ENCODE measurements around the gene TMEM114.
"Not testable (repeated sequence)": the region's sequence is repeated elsewhere in the genome, so short reads cannot be mapped to it uniquely, and the experiment has no call there.

The TMEM114 gene

GRCh38 chr16:8572063-8572918 lies 18.0 kb downstream of the TMEM114 start:
- no peak for DNase-seq

DNA sequence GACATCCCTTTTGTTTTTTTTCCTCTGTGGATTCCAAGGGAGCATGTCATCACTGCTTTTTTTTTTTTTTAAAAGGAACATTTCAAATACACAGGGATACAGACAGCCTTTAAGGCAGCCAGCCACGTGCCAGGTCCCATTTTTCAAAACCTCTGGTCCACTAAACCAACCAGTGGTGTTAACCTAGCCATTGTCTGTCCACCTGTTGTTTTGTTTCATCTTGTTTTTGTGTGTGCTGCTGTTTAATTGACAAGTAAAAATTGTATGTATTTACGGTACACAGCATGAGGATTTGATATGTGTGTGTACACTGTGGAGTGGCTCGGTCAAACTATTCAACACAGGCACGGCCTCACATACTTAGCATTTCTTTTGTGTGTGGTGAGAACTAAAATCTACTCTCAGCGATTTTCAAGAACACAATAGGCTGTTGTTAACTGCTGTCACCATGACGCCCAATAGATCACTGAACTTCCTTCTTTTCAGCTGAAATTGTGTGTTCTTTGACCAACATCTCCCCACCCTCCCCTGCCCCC lies 19.2 kb downstream of the TMEM114 start:
- DNase-seq, result no peak

GRCh38 chr16:8570393-8570792 lies 19.9 kb downstream of the TMEM114 start:
- DNase-seq, result not testable (repeated sequence)

DNA sequence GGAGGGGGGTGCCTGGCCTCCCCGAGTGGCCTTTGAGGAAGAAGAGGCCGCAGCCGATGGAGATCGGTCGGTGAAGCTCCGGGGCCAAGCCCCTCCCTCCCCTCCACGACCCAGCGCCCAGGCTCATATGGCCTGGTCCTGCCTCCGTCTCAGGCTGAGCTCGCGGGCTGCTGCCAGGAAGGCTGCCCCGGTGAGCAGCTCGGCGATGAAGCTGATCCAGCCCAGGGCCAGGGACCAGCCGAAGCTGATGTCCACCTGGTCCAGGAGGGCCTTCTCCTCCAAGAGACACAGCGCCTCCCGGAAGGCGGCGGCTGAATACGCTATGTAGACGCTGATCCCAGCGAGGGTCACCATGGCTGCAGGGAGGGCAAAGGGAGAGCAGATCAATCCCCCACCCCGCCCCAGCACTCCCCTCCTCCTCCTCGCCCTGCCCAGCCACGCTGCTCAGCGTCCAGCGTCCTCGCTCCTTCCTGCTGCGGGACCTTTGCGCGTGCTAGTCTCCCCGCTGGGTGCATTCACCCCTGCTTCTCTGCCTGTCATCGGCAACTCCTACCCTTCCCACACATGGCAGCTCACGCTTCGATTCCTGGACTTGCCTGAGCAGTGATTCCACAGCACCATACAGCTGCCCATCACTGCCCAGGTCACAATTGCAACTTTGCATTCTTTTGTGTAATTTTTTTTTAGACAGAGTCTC lies 20.5 kb downstream of the TMEM114 start:
- no peak for DNase-seq

- no peak for DNase-seq
Observed at GRCh38 chr16:8568231-8568617, 22.1 kb downstream of the TMEM114 start.

GRCh38 chr16:8567355-8568230 lies 22.7 kb downstream of the TMEM114 start:
- DNase-seq, result no peak

DNA sequence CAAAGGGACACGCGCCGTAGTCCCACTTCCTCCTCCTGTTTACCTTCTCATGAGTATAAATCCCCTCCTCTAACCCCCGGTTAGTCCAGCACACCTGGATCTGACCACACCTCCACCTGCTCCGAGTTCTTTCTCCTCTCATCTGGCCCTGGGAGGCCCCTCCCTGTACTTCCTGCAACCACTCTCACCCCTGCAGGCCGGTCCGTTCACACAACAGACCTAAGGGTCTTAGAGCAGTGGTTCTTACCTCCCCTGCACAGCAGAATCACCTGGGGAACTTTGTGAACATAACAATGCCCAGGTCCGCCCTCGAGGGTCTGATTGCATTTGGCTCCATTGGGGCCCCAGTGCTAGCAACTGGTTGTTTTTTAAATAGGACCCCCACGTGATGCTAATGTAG lies 24.8 kb downstream of the TMEM114 start:
- DNase-seq, result no peak

GRCh38 chr16:8564934-8565345 lies 25.4 kb downstream of the TMEM114 start:
- DNase-seq, result no peak

DNA sequence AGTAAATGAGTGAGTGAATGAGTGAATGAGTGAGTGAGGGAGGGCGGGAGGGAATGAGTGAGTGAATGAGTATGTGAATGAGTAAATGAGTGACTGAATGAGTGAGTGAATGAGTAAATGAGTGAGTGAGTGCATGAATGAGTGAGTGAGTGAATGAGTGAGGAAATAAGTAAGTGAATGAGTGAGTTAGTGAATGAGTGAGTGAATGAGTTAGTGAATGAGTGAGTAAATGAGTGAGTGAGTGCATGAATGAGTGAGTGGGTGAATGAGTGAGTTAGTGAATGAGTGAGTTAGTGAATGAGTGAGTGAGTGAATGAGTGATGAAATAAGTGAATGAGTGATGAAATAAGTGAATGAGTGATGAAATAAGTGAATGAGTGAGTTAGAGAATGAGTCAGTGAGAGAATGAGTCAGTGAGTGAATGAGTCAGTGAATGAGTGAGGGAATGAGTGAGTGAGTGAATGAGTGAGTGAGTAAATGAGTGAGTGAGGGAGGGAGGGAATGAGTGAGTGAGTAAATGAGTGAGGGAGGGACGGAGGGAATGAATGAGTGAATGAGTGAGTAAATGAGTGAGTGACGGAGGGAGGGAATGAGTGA lies 26.3 kb downstream of the TMEM114 start:
- DNase-seq, result not testable (repeated sequence)

- DNase-seq, result no peak
Observed at GRCh38 chr16:8561496-8561895, 28.8 kb downstream of the TMEM114 start.

- DNase-seq, result no peak
Observed at GRCh38 chr16:8555400-8555799, 34.9 kb downstream of the TMEM114 start.

DNA sequence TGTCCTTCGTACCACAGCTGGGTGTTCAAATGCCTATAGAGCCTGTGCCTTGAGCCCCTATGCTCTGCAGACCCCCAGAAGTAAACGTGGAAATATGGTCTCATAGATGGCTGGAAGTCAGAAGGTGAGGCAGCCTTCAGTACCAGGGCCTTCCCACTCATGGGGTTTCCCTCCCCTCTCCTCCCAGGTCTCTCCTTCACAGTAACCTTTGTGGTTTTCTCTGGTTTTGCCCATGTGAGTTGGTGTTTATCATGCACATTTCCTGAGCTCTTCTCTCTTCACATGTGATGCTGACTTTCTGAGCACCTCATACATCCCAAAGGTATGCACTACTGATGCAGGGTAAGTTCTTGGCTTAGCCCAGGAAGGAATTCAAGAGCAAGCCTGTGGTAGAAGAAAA lies 35.4 kb downstream of the TMEM114 start:
- DNase-seq, result no peak

DNA sequence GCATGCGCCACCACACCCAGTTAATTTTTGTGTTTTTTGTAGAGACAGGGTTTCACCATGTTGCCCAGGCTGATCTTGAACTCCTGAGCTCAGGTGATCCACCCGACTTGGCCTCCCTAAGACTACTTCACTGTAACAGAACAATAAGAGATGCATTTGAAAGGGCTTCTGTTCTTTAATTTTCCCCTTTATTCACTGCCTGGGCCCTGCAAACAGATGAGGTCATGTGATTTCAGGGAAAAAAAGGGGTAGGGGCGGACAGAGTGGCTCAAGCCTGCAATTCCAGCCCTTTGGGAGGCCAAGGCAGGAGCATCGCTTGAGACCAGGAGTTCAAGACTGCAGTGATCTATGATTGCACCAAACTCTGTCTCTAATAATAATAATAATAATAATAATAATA lies 36.3 kb downstream of the TMEM114 start:
- no peak for DNase-seq

DNA sequence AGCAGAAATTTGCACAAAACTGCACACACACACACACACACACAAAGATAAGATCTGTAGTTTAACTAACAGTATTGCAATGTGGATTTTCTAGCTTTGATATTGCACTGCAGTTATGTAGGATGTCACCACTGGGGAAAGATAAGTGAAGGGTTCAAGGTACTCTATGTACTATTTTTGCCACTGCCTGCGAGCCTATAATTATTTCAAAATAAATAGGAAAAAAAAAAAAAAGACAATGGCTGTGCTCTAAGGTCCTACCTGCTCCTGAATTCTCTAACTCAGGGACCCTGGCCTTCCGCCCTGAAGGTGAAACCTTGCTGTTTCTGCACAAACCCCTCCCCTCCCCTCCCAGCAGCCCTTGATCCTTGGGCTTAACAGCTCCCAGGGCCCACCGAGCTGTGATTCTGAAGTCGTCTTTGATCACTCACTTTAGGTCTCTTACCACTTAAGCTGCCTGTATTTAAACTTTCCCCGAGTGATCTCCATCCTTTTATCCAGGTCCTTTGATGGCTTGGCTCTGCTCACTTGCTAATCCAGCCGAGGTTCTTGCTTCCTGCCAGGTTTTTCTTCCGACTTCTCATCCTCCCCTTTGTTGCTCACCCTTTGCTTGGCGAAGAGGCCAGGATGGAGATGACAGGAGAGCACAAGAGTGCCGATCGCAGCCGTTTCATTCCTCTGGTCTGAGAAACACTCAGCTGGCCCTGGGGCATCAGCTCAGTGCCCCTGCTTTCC lies 37.7 kb downstream of the TMEM114 start:
- no peak for DNase-seq

DNA sequence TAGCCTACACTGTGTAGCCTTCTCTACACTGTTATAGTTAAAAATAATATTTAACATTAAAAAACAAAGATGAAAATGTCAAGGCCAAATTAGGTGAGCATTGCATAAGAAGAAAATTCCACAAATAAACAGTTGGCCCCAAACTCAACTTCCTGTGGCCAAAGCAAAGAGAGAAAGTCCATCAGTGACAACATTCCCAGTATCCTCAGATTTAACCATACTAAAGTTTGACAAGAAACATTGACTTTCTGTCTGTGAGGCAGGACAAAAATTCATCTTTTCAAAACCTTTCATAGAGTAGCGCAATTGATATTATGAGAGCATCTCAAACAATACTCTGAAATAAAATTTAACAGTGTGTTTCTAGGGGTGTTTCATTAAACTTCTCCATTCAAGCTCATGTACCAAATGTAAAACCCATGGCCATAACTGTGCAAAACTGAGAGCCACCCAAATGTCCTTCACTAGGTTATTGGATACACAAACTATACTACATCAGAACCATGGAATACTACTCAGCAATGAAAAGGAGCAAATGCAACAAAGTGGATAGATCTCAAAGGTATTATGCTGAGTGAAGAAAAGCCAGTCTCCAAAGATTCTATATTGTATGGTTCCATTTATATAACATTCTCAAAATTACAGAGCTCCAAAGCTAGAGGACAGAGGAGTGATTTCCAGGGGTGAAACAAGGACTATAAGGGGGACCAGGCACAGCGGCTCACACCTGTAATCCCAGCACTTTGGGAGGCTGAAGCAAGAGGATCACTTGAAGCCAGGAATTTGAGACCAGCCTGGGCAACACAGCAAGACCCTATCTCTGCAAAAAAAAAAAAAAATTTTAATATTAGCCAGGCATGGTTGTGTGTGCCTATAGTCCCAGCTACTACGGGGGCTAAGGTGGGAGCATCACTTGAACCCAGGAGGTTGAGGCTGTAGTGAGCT lies 38.7 kb downstream of the TMEM114 start:
- no peak for DNase-seq

DNA sequence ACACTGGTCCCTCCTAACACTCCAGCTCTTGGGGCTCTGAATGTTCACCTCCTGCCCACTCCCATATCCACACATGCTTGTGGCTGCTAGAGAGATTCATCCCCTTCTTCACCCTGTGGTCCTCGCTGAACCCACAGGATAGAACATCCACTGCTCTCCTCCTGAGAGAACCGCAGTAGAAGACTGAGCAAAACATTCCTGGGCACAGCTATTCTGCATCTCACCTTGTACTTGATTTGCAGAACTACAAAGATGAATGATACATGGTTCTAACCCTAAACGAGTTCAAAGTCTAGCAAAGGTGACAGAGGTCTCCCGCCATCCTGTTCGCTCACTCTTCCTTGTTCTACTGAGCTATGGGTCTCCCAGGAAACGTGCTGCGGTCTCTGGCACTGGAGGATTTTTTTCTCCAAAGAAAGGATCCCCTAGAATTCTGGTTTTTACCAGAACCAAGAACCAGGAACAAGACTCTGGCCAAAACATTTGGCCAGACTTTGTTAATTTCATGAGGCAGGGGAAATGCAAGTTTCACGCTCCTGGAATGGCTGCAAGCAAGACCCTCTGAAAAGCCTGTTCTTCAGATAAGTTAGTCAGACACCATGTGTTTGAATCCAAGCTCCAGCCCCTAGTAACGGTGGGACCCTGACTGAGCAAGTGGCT lies 39.5 kb downstream of the TMEM114 start:
- no peak for DNase-seq

DNA sequence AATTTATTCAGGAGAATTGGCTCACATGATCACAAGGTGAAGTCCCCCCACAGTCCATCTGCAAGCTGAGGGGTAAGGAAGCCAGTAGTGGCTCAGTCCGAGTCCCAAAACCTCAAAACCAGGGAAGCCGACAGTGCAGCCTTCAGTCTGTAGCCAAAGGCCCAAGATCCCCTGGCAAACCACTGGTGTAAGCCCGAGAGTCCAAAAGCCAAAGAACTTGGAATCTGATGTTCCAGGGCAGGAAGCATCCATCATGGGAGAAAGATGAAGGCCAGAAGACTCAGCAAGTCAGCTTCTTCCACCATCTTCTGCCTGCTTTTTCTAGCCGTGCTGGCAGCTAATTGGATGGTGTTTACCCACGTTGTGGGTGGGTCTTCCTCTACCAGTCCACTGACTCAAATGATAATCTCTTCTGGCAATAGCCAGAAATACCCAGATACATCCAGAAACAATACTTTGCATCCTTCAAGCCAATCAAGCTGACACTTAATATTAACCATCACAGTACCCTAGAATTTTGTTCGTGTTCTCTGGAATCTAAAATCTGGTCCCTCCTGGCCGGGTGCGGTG lies 40.4 kb downstream of the TMEM114 start:
- no peak for DNase-seq

DNA sequence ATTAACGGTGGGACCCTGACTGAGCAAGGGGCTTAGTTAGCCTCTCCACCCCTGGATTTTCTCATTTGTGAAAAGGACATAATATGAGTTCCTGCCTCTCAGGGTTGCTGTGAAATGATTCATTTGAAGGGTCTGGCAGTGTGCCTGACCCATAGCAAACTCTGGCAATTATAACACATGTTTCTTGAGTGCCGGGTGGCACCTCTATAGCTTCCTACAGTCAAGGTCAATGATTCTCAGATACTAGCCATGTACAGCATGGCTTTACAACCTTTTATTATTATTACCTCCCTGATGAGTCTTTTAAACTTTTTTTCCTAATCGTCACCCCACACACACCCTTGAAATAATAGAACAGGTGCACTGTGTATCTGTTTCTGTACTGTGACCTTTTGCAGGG lies 42.1 kb downstream of the TMEM114 start:
- DNase-seq, result no peak

DNA sequence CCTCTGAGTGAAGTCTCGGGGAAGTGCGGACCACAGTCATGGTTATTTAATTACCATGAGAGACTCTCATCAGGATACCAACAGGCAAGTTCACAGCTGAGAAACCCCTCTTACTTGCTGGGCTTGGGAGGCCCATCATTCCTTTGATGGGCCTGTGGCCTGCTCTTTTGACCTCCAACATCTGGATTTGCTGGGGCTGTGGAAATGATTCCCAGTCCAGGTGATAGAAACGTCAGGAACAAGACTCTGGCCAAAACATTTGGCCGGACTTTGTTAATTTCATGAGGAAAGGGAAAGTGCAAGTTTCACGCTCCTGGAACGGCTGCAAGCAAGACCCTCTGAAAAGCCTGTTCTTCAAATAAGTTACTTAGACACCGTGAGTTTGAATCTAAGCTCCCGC lies 42.5 kb downstream of the TMEM114 start:
- no peak for DNase-seq

DNA sequence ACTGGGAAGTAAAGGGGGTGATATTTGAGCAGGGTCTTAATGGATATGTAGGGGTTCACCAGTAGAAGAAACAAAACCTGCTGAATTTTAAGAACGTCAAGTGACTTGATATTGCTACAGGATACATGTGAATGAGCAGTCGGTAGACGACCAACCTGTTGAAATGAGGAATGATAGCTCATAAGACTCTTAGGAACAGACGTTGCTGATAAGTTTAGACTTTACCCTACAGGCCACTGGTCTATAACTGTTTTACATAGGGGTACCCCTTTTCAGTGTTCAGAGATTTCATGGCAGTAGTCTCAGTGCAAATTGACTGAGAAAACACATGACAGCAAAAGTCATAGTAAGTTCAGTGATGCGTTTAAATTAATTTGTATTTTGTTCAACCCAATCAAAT lies 45.9 kb downstream of the TMEM114 start:
- no peak for DNase-seq

Measured in NCI-H187 treated with DMSO at 0.1 percent for 48 hours (cell line).